NCI-H2227 (cell line): Measurements from ENCODE around the gene PPM1H.

Source experiments
- DNase-seq: peaks from one replicate; lab custom pipeline; 2025; ENCODE audit not compliant: unreplicated experiment; lab: John Stamatoyannopoulos, UW

PPM1H gene

DNA sequence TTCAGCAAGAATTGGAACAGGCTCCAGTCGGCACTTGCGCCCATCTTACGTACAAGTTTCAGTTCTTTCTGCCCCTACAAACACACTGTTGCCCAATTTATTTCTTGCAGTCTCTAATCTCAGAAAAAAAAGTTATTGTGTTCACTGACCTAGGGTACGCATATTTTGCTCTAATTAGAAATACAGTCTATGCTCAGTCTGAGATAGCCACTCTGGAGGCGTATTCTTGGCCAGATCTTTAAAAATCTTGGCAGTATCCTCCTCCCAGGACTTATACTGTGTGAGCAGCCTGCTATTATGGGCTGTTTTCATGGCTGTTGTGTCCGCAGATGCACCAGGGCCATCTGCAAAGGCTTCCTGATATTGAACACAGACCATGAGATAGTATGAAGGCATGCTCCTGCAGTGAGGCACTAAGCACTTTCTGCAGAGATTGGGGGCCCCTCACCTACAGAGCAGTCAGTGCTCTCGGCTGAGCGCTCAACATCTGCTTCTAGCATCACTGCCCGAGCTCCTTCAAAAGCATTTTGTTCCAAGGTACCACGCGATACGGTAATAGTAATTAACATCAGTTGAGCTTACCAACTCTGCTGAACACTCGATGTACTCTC is 57.9 kb downstream of the PPM1H start:
- no peak for DNase-seq

DNA sequence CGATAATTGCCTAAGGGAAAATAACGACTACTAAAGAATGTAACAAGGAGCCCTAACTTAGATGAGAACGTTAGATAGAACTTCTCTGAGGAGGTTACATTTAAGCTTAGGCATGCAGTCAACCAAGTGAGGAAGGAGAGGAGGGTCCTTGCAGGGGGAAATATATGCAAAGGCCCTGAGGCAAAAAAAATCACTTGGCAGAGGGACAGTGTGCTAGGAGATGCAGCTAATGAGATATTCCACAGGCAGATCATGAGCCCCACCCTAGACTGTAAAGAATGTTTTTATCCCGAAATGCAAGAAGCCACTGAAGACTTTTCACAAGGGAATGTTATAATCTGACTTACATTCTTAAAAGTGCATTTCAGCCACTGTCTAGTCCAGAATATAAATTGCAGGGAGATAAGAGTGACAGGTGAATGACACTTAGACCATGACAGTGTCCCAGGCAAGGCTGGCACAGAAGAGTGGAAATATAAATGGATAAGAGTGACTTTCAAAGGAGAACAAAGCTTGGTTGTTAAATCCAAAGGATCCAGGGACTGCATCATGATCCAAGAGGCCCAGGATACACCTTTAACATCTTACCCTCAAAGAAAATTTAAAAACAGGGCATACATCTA is 61.0 kb downstream of the PPM1H start:
- no peak for DNase-seq

DNA sequence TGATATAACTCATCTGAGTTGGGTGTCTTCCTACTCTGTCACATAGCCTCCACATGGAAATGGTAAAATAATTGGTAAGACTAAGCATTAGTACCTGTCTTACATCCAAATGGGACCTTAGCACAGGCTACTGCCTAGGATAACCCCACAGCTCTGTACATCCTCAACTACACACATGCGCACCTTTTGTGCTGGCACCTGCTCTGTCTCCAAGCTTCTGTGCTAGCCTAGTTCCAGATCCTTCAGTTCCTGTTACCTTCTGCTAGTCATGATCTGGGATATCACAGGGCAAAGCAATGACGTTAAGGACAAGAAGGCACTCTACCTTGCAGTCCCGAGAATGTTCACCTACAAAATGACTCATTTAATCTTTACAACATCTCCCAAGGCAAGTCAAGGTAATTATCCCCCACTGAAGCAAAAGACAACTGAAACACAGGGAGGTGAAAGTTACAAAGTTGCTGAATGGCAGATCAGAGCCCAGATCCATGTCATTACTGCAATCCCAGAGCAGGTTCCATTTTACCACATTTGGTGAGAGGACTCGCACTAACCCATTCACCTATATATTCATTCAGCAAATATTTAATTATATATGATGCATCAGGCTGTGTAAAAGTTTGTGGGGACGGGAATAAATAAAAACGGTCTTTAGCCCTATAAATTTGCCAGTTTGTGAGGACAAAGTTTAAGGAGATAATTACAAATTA is 61.7 kb downstream of the PPM1H start:
- no peak for DNase-seq

DNA sequence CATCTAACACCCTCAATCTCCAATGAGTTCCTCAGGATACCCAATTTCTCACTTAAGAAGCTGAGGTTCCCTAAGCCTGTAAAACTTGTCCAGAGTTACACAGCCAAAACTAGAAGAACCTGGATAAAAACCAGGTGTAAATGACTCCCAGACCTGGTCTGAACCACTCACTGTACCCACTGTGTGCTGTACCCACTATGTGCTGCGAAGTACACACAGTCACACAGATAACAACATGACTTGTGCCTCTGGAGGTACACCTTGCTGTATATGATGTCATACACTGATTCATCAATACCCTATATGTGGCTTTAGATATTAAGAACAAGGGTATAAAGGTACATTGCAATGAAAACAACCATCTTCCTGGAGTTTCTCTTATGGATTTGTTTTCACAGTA is 66.1 kb downstream of the PPM1H start:
- no peak for DNase-seq

DNA sequence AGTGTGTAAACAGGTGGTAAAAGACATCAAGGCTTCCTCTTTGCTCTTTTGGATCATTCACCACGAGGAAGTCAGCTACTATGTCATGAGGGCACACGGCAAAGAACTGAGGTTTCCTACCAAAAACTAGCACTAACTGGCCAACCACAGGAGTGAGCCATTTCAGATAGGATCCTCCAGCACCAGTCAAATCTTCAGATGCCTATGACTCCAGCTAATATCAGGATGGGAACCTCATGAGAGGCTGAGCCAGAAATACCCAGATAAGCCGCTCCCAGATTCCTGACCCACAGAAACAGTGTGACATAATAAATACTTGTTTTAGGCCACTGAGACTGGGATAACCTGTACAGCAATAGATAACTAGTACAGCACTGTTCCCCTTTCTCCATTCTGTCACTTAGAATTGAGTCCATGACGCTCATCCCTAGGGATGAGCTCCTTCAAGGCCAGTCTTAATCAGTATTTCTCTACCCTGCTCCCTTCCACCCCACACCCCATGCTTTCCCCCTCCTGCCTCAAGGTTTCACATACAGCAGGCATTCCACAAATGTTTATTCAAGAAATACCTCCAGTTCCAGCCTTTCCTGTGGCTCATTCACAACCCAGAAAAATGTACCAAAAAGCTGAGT is 68.4 kb downstream of the PPM1H start:
- no peak for DNase-seq

DNA sequence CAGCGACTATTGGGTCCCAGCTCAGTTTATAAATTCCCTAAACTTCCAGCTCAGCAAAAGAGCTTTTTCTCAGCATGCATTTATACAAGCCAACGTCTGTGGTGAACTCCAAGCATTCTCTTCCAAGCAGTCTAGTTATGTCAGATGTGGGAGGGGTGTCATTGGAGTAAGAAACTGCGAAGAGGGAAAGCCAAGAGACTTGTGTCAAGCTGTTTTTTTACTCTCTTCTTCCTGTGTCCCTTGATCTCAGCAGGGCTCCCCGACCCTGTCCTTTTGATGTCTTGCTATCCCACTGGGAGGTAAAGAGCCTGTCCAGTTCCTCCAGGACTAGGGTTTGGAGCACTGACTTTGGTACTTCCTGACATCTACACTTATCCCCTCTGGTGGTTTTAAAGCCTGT is 69.0 kb downstream of the PPM1H start:
- DNase-seq, result no peak

DNA sequence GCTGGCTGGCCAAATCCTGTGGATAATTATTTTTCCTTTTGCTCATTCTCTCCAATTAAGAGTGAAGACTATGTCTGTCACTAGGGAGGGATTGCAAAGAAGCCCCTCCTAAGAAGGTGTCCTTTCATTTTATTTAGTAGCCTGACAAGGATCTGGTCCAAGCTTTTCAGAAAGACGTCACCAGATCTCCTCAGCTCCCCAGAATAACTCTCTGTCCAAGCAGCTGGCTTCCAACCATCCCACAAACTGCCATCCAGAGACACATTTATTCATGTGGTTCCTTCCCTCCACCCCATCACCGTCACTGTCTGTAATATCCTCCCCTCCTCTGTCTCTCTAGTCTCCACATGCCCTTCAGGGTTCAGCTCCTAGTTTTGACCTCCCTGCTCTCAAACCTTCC is 69.9 kb downstream of the PPM1H start:
- DNase-seq, result no peak

DNA sequence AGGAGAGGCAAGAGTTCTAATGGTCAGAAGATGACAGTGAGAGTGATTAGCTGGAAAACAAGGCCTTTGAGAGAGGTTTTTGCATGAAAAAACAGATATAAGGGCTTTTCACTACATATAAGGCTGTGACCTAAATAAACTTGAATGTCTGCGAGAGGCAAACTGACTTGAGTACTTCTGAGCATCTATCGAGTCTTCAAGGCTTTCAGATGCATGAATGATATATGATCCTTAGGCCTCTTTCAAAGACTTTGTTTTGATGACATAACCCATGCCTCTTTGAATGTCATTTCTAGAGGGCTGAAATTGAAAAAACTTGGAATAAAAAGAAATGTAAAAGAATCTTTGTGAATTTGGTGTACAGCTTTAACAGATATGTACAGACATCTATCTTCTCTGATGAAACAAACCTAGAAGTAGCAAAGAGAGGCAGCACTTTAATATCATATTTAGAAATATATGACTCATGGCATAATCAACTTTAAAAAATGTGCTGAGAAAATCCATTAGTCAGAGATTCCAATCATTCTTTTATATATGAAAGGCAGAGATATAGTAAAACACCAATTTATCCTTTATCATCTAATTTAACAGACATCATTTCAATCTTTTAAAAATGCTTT is 72.6 kb downstream of the PPM1H start:
- no peak for DNase-seq

DNA sequence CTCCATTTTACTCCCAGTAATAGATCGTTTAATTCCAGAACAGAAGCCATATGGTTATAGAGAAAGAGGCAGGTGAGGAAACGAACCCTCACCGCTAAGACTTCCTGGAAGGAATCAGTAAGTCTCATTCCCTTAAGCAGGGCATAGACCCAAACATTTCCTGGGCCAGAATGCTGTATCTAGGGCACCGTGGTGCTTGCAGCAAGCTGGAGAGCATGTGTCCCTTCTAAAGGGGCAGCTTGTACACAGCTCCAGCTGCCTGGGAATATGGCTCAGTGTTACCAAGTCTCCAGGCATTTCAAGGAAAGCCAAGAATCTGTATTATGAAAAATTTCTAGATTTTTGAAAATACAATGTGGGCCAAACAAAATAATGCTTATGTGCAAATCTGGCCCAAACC is 73.4 kb downstream of the PPM1H start:
- no peak for DNase-seq

DNA sequence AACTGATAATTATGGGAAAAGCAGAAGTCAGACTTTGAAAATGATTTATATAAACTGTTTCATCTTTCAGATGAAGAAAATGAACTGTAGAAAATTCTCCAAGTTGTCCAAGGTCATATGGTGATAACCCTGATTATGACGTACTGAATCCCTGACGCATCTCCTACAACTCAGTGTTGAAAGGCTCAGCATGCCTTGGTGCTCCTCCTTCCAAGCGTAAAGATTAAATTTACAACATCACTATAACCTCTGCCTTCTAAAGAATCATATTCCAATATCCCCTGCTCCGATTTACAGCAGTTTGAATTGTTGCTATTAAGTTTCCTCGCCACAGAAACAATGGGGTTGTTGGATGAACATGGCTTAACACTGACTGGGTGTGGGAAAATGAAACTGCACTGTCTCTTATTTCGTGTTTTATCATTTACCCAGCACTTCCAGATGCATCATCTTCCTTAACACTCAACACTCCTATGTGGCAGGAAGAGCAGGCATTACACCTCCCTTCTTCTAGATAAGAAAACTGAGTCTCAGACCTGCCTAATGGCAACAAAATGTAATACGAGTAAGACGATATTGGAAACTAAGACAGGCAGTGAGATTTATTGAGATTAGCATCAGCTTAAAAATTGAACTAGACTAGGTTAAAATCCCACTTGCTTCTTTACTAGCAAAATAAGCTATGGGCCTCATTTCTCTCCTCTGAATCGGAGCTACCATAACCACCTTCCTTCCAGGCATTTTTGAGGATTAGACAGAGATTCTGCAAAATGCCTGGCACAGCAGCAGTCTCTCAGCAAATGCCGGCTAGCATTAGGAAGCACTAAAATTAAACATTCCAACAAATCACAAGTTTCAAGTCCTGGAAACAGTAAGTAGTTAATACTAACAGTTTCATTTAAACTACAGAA is 74.2 kb downstream of the PPM1H start:
- DNase-seq, result no peak

DNA sequence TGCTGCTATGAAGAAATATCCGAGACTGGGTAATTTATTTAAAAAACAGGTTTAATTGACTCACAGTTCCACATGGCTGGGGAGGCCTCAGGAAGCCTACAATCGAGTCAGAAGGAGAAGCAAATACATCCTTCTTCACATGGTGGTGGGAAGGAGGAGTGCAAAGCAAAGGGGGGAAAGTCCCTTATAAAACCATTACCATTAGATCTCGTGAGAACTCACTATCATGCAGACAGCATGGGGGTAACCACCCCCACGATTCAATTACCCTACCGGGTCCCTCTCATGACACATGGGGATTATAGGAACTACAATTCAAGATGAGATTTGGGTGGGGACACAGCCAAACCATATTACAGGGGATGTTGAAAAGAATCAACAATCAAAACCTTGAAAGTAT is 74.9 kb downstream of the PPM1H start:
- no peak for DNase-seq

DNA sequence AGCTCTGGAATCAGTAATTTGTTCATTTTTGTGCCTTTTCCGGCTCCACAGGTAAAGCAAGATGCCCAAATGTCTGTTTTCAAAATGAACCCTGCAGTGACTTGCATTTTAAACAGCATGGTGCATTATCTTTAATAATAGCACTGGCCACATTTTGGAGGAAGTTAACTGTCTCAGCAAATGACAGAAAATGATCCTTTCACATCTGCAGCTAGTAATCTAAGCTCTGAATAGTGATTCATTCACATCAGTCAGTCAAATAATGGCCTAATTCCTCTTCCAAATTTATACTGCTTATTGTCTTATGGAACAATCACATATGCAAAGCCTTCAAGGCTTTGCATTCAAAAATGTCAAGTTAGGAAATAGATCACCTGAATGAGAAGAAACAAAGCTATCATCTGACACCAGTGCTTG is 75.6 kb downstream of the PPM1H start:
- peak; percentile 19 for DNase-seq

DNA sequence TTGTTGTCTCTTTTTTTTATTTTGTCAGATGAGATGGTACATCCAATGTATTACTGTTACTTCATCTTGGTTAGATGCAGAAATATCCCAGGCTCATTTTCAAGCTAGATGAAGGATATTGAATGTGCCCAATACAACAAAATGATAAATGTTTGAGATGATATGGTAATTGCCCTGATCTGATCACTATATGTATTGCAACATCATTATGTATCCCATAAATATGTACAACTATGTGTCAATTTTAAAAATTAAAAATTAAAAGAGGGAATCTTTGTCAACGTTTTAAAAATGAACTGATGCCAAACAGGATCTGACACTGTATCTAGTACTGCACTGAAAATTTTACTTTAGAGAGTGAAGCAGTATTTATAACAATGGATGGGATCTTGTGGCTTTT is 78.5 kb downstream of the PPM1H start:
- no peak for DNase-seq

DNA sequence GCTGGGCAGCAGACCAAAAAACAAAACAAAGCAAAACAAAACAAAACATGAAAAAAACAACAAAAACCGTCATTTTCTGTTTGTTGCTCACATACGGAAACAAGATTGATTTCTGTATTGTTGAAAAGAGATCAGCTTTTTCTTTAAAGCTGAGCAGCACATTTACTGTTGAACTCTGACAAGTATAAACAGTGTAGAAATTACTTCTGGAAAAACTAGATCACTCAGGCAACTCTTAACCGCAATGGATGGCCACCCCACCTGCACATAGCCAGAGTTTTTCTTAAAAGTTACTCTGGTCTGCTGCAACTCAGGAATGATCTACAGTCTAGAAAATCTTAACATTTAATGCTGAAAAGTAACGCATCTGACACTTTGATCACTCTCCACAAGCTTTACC is 80.9 kb downstream of the PPM1H start:
- DNase-seq, result no peak

DNA sequence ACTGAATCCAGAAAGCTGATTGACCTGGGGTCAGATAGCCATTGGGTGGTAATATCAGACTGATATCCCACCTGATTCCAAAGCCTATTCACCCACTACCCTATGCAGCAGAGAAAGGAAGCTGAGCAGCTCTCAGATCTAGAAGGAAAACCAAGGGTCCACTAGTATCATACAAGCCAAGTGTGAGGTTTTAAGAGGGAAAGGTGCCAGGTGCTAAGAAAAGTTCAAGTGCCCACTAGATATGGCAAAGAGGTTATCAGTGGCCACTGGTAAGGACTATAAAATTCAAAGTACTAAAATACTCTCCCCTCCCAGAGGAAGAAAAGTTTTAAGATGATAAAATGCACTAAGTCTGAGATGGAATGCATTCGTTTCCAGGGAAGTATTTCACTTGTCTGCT is 85.6 kb downstream of the PPM1H start:
- no peak for DNase-seq

DNA sequence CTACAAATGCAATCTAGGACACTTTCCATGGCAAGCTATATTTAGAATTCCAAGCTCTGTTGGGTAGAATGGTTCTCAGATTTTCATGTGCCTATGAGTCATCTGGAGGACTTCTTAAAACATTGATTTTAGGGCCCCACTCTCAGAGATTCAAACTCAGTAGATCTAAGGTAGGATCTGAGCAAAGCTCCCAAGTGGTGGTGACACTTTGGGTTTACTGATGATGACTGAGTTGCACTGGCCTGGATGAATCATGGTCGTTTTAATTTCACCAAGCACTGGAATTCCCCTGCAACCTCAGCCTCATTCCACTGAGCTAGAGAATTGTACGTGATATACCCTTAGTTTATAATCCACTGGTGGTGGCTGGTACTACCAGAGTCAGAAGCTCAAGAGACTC is 86.5 kb downstream of the PPM1H start:
- no peak for DNase-seq

DNA sequence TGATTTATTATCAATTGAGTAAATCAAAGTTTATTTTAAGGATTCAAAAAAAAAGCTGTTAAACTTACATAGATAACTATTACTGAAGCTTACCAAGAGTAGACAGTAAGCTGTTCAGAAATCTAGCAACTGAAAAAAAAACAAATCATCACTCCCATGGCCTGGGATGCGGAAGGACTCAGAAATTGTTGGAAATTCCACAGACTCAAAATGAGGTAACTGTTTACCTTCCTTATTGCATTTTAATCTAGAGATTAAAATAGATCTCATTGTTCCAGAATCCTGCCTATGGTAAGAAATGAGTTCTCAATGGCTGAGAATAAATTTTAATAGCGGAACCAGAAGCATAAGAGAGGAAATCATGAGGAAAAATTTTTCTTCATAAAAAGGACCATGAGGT is 87.2 kb downstream of the PPM1H start:
- DNase-seq, result no peak

DNA sequence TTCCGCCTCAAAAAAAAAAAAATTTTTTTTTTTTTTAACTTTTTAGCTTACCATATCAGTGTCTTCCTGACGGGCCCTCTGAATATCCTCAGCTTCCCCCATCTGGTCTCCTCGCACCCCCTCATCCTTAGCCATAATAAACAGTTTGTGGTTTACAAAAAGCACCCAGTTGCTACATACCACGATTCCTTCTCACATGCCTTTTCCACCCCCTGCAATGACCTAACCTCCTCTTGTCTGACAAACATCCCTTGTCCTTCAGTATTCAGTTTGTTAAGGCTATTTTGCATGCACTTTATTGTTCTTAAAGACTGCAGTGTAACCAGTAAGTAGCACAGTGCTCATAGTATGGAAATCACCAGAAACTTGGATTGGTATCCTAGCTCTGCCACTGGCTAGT is 88.5 kb downstream of the PPM1H start:
- DNase-seq, result no peak

DNA sequence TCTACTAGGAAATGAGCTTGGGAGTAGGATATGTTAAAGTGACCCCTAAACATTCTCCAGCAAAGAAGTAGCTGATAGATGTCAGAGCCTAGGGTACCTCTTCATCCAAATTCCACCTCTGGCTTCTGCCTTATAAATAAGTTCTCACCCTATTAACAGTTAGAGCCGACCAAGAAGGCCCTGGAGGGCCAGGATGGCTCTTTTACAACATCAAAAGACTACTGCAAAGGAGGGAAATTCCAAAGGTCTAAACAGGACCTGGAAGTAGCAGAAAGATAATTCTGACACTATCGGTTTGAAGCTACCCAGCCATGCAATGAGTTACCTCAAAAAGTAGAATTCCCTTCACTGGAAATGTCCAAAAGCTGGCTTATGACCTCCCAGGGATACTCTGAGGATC is 90.0 kb downstream of the PPM1H start:
- no peak for DNase-seq

DNA sequence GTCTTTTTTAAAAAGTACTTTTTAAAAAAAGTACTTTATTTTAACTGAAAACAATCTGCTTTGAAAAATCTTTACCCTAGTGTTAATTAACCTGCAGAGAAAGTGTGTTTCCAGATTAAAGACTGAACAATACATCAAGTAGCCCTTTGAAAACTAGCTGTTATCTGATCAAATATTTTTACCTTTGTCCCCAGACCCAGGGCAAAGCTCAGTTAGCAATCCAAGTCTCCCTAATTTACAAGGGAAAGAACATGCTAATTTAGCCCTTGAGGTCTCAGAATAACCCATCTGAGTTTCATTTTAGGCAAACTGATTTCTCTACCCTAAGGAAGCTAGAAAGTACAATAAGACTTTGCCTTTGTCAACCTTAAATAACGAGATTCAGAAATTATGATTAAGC is 91.2 kb downstream of the PPM1H start:
- no peak for DNase-seq

DNA sequence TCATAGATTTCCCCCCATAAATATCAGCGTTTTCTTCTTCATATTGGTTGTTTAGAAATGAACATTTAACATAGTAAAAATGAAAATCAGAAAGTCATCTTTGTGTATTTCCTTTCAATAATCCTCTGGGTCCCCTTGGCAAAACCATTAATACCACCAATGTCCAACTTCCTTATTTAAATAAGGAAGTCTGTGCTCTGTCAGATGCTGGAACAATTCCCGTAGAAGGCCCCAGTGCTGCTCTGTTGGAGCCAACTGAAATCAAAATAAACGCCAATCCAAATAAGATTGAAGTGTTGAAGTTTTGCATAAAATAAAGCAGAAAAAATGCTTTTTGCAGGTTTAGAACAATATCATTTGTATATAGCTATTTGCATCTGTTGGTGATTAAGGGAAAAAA is 93.1 kb downstream of the PPM1H start:
- DNase-seq, result no peak
